CD4-positive, alpha-beta memory T cell (primary cell): ENCODE measurements around the gene AHNAK. TPM values are rescaled to one million over a fixed set of nuclear protein-coding genes. Genes with fewer than 3 reads are reported as not detected.

Experiments
- CTCF ChIA-PET: fragments of 350-600 bp; sonication (Branson Sonifier 250); formaldehyde crosslinking; loops from one replicate; lab custom pipeline; 2021; ENCODE audit warnings: inconsistent platforms; ENCODE audit not compliant: partially characterized antibody; lab: Charles Lee
- POLR2A ChIA-PET: fragments of 350-600 bp; sonication (Branson Sonifier 250); formaldehyde crosslinking; loops from one replicate; lab custom pipeline; 2021; ENCODE audit not compliant: partially characterized antibody; lab: Charles Lee
- DNase-seq, 5 donors: peaks; one replicate each; pipeline versions ENCODE4 v3.0.0 to v3.0.0-alpha.2; 2020 to 2022; ENCODE audit warnings: mixed read lengths in 1 of 5
- H3K27ac ChIP-seq: one replicate; pipeline ENCODE4 v1.7.0; 2013; ENCODE audit warnings: low read depth, low read length
- H3K27me3 ChIP-seq: 2 replicates; pipeline ENCODE4 v1.7.0; 2013; ENCODE audit warnings: mild to moderate bottlenecking, low read length, moderate library complexity; ENCODE audit not compliant: insufficient read depth
- H3K36me3 ChIP-seq: 2 replicates; pipeline ENCODE4 v1.7.0; 2013; ENCODE audit warnings: mild to moderate bottlenecking, low read length, moderate library complexity; ENCODE audit not compliant: insufficient read depth
- H3K4me1 ChIP-seq: 2 replicates; pipeline ENCODE4 v1.7.0; 2013; ENCODE audit warnings: mild to moderate bottlenecking, low read length, moderate library complexity; ENCODE audit not compliant: insufficient read depth
- H3K4me3 ChIP-seq, 2 donors: one replicate each; pipeline ENCODE4 v1.7.0; 2013; ENCODE audit warnings: low read length in 2 of 2, mild to moderate bottlenecking in 1 of 2
- H3K9me3 ChIP-seq, 2 donors: one replicate each; pipeline ENCODE4 v1.7.0; 2013; ENCODE audit warnings: low read length in 2 of 2, control low read depth in 1 of 2; ENCODE audit not compliant: control insufficient read depth in 1 of 2
- H3K27ac Mint-ChIP-seq, 7 donors: one replicate each; pipeline ENCODE4 v1.8.0; 2020 to 2021; ENCODE audit warnings: mixed read lengths in 7 of 7, mild to moderate bottlenecking in 6 of 7, inconsistent platforms in 3 of 7, moderate library complexity in 3 of 7
- H3K27me3 Mint-ChIP-seq, 2 donors: one replicate each; pipeline ENCODE4 v1.8.0; 2020 to 2021; ENCODE audit warnings: mixed read lengths in 2 of 2
- H3K36me3 Mint-ChIP-seq, 2 donors: one replicate each; pipeline ENCODE4 v1.8.0; 2020 to 2021; ENCODE audit warnings: mixed read lengths in 2 of 2, inconsistent platforms in 1 of 2, mild to moderate bottlenecking in 1 of 2
- H3K4me1 Mint-ChIP-seq, 4 donors: one replicate each; pipeline ENCODE4 v1.8.0; 2020 to 2021; ENCODE audit warnings: mixed read lengths in 4 of 4, mild to moderate bottlenecking in 1 of 4
- H3K4me3 Mint-ChIP-seq, 8 donors: one replicate each; pipeline ENCODE4 v1.8.0; 2020 to 2021; ENCODE audit warnings: mixed read lengths in 8 of 8, mild to moderate bottlenecking in 7 of 8, moderate library complexity in 6 of 8, inconsistent platforms in 3 of 8
- H3K9me3 Mint-ChIP-seq, 8 donors: one replicate each; pipeline ENCODE4 v1.8.0; 2020 to 2021; ENCODE audit warnings: mixed read lengths in 8 of 8, mild to moderate bottlenecking in 5 of 8, inconsistent platforms in 3 of 8, moderate library complexity in 1 of 8
- intact Hi-C: fragments of 100-400 bp; cut with micrococcal nuclease; formaldehyde crosslinking; loops from one replicate; pipeline ENCODE4 v1.15.1; 2023
- polyA plus RNA-seq, 2 donors: library from polyadenylated mRNA; unstranded; fragments of 300-500 nt; fragmentation: Illumina TruSeq; gene quantifications; one replicate each; pipeline ENCODE4 v1.2.3, GENCODE V29; 2021
- total RNA-seq, 2 experiments: library from RNA; stranded (reverse); gene quantifications; one replicate each; pipeline ENCODE4 v1.2.3, GENCODE V29; 2021

Gene AHNAK
- total and polyA plus RNA-seq, 4 experiments from 2014 or later = 23.5 to 573 (median 372) TPM

GRCh38 chr11:62416596-62416995, 130.0 kb downstream of the AHNAK start:
- intact Hi-C loops = no loop called here
- Mint-ChIP-seq H3K4me3 (no peak overlapping the region), H3K36me3 (no peaks in the 10 kb centered on the region), H3K4me1 (no peaks in the 10 kb centered on the region), H3K9me3 (no peaks in the 10 kb centered on the region), H3K27me3 (no peaks in the 10 kb centered on the region), H3K27ac (peak overlapping the region in 1 of 7 donors; percentile 33)
- POLR2A ChIA-PET = no interaction called here
- Histone ChIP-seq H3K27ac (no peak overlapping the region), H3K4me1 (no peaks in the 10 kb centered on the region), H3K36me3 (no peaks in the 10 kb centered on the region), H3K4me3 (no peak overlapping the region), H3K27me3 (no peaks in the 10 kb centered on the region), H3K9me3 (no peaks in the 10 kb centered on the region)
- DNase-seq = no peak
- CTCF ChIA-PET = interaction anchor here (1.5 to 14.0 kb wide), 2 partner anchors 22 to 142 kb away, joined by 3 to 405 read pairs; no protein-coding TSS in a partner anchor

- Histone ChIP-seq H3K36me3 (no peaks in the 10 kb centered on the region), H3K9me3 (no peaks in the 10 kb centered on the region), H3K4me3 (no peak overlapping the region), H3K27me3 (no peaks in the 10 kb centered on the region), H3K27ac (no peak overlapping the region), H3K4me1 (no peaks in the 10 kb centered on the region)
- Mint-ChIP-seq H3K27me3 (no peaks in the 10 kb centered on the region), H3K27ac (peak overlapping the region in 1 of 7 donors; percentile 22), H3K4me1 (no peaks in the 10 kb centered on the region), H3K4me3 (no peak overlapping the region), H3K9me3 (no peaks in the 10 kb centered on the region), H3K36me3 (no peaks in the 10 kb centered on the region)
- ChIA-PET CTCF (interaction anchor here (5.0 kb wide), 1 partner anchor 11 kb away, joined by 30 read pairs; no protein-coding TSS in a partner anchor), POLR2A (interaction anchor here (1.2 kb wide), 1 partner anchor 143 kb away, joined by 3 read pairs; no protein-coding TSS in a partner anchor)
- intact Hi-C loops = no loop called here
- no peak for DNase-seq
These were observed 133.4 kb downstream of the AHNAK start for GRCh38 chr11:62413060-62413696.

GRCh38 chr11:62411524-62411923, 135.1 kb downstream of the AHNAK start:
- POLR2A ChIA-PET = interaction anchor here (0.5 kb wide), 1 partner anchor 8 kb away, joined by 4 read pairs; no protein-coding TSS in a partner anchor
- Mint-ChIP-seq H3K4me1 (no peaks in the 10 kb centered on the region), H3K27me3 (no peaks in the 10 kb centered on the region), H3K9me3 (no peaks in the 10 kb centered on the region), H3K4me3 (no peak overlapping the region), H3K36me3 (no peaks in the 10 kb centered on the region), H3K27ac (no peak overlapping the region)
- CTCF ChIA-PET = interaction anchor here (1.5 to 5.0 kb wide), 2 partner anchors 13 to 16 kb away, joined by 8 to 30 read pairs; no protein-coding TSS in a partner anchor
- intact Hi-C loops = no loop called here
- DNase-seq = no peak
- Histone ChIP-seq H3K4me3 (no peak overlapping the region), H3K27ac (no peak overlapping the region), H3K27me3 (no peaks in the 10 kb centered on the region), H3K9me3 (no peaks in the 10 kb centered on the region), H3K36me3 (no peaks in the 10 kb centered on the region), H3K4me1 (no peaks in the 10 kb centered on the region)

- Mint-ChIP-seq H3K9me3 (no peaks in the 10 kb centered on the region), H3K27ac (no peak overlapping the region), H3K4me3 (no peak overlapping the region), H3K27me3 (no peaks in the 10 kb centered on the region), H3K4me1 (no peaks in the 10 kb centered on the region), H3K36me3 (no peaks in the 10 kb centered on the region)
- Histone ChIP-seq H3K4me1 (no peaks in the 10 kb centered on the region), H3K4me3 (no peak overlapping the region), H3K36me3 (no peaks in the 10 kb centered on the region), H3K27me3 (no peaks in the 10 kb centered on the region), H3K27ac (no peak overlapping the region), H3K9me3 (no peaks in the 10 kb centered on the region)
- intact Hi-C loops = no loop called here
- DNase-seq = no peak
- ChIA-PET POLR2A (no interaction called here), CTCF (interaction anchor here (1.5 to 5.0 kb wide), 2 partner anchors 13 to 15 kb away, joined by 8 to 30 read pairs; no protein-coding TSS in a partner anchor)
These were observed 135.6 kb downstream of the AHNAK start for GRCh38 chr11:62410972-62411371.

GRCh38 chr11:62409831-62410230, 136.8 kb downstream of the AHNAK start:
- ChIA-PET POLR2A (no interaction called here), CTCF (interaction anchor here (1.6 to 5.0 kb wide), 3 partner anchors 11 to 15 kb away, joined by 4 to 30 read pairs (median 4); no protein-coding TSS in a partner anchor)
- Histone ChIP-seq H3K4me1 (no peaks in the 10 kb centered on the region), H3K9me3 (no peaks in the 10 kb centered on the region), H3K4me3 (no peak overlapping the region), H3K36me3 (no peaks in the 10 kb centered on the region), H3K27me3 (no peaks in the 10 kb centered on the region), H3K27ac (no peak overlapping the region)
- Mint-ChIP-seq H3K36me3 (no peaks in the 10 kb centered on the region), H3K9me3 (no peaks in the 10 kb centered on the region), H3K27me3 (peaks cover 0 to 1% of the 10 kb centered on the region in 2 donors), H3K4me3 (no peak overlapping the region), H3K4me1 (no peaks in the 10 kb centered on the region), H3K27ac (no peak overlapping the region)
- intact Hi-C loops = no loop called here
- DNase-seq = no peak

DNA sequence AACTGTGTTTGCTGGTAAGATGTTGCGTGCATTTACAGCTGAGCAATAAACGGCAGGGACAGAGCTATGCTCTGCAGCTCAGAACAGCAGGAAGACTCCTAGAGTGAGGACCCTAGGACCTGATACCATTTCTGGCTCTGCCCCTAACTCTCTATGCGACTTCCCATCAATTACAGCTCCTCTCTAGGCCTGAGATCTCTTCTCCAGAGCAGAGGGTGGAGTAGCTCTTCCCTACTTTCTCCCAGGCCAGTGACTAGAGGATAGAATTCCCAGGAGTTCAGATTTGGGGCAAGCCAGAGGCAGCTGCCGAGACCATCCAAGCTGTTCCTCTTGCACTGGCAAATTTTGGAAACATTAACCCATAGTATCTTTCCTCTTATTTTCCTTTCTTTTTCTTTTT, 140.6 kb downstream of the AHNAK start:
- intact Hi-C loops = no loop called here
- no peak for DNase-seq
- H3K36me3 Mint-ChIP-seq = no peaks in the 10 kb centered on the region
- H3K27ac Mint-ChIP-seq = peak overlapping the region in 2 of 7 donors; percentile 46 to 66
- H3K9me3 ChIP-seq = no peaks in the 10 kb centered on the region
- peaks cover 0 to 1% of the 10 kb centered on the region in 2 donors for H3K27me3 Mint-ChIP-seq
- H3K4me1 Mint-ChIP-seq = peaks cover 18 to 24% (median 24%) of the 10 kb centered on the region in 4 donors
- no peak overlapping the region for H3K27ac ChIP-seq
- H3K4me3 ChIP-seq = no peak overlapping the region
- peaks cover 25% of the 10 kb centered on the region for H3K4me1 ChIP-seq
- POLR2A ChIA-PET = no interaction called here
- no peaks in the 10 kb centered on the region for H3K27me3 ChIP-seq
- CTCF ChIA-PET = interaction anchor here (0.6 to 1.0 kb wide), 3 partner anchors 10 to 288 kb away, joined by 3 to 5 read pairs (median 3); no protein-coding TSS in a partner anchor
- H3K4me3 Mint-ChIP-seq = no peak overlapping the region
- H3K9me3 Mint-ChIP-seq = peaks cover 0 to 1% (median 0%) of the 10 kb centered on the region in 8 donors
- no peaks in the 10 kb centered on the region for H3K36me3 ChIP-seq

GRCh38 chr11:62404901-62405300, 141.7 kb downstream of the AHNAK start:
- Mint-ChIP-seq H3K27me3 (peaks cover 0 to 1% of the 10 kb centered on the region in 2 donors), H3K4me1 (peaks cover 18 to 26% (median 24%) of the 10 kb centered on the region in 4 donors), H3K36me3 (no peaks in the 10 kb centered on the region), H3K27ac (peak overlapping the region in 3 of 7 donors; percentile 23 to 43 (median 33)), H3K9me3 (peaks cover 0 to 1% (median 0%) of the 10 kb centered on the region in 8 donors), H3K4me3 (no peak overlapping the region)
- intact Hi-C loops = no loop called here
- no peaks in the 10 kb centered on the region for H3K27me3 ChIP-seq
- H3K9me3 ChIP-seq = no peaks in the 10 kb centered on the region
- no peak overlapping the region for H3K4me3 ChIP-seq
- DNase-seq = no peak
- no peak overlapping the region for H3K27ac ChIP-seq
- H3K4me1 ChIP-seq = peaks cover 36% of the 10 kb centered on the region
- POLR2A ChIA-PET = no interaction called here
- no peaks in the 10 kb centered on the region for H3K36me3 ChIP-seq
- CTCF ChIA-PET = interaction anchor here (3.9 to 4.7 kb wide), 2 partner anchors 11 to 138 kb away, joined by 15 to 35 read pairs; no protein-coding TSS in a partner anchor
